NT2/D1 (cell line): Measurements from ENCODE around the gene TMEM184A.

Experiments used
- YY1 ChIP-seq: IDR thresholded peaks from 2 replicates; pipeline ENCODE4 v1.6.1; 2011; ENCODE audit not compliant: insufficient read length, insufficient read depth
- ZNF274 ChIP-seq: IDR thresholded peaks from 2 replicates; pipeline ENCODE4 v1.6.1; 2011; ENCODE audit warnings: mild to moderate bottlenecking, low read depth, low read length

DNA sequence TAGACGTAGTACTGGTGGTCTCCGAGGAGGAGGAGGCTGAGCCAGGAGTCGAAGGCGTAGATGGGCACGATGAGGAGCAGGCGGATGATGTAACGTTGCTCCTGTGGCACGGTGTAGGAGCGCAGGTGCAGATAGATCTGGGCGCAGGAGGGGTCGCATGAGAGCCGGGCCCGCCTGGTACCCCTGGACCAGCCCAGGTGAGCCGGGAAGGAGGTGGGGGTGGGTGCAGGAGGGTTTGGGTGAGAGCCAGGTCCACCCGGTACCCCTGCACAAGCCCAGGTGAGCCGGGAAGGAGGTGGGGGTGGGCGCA, 5.2 kb downstream of the TMEM184A start:
- TF ChIP-seq YY1 (no peak), ZNF274 (no peak)
